ENCODE measurements around the gene ZNF519. TPM values are rescaled to one million over a fixed set of nuclear protein-coding genes. Genes with fewer than 3 reads are reported as not detected.

The ZNF519 gene
- total RNA-seq, 1 experiment from 2014 or later, result 24.3 TPM

- Histone ChIP-seq H3K18ac (ENCODE audit: insufficient read length, low read depth, low read length) (no peak overlapping the region), H4K8ac (replicated peaks; ENCODE audit: insufficient read length, low read depth, low read length) (no peak overlapping the region), H3K14ac (ENCODE audit: insufficient read depth, low read length) (no peak overlapping the region), H2AK5ac (ENCODE audit: insufficient read length, low read length) (no peak overlapping the region), H3K56ac (ENCODE audit: insufficient read length, low read depth, low read length) (no peak overlapping the region), H3K9ac (ENCODE audit: extremely low read depth, insufficient read length, low read length) (no peak overlapping the region), H3K4me1 (ENCODE audit: insufficient read depth, low read length) (no peaks in the 10 kb centered on the region), H3K23ac (ENCODE audit: insufficient read length, low read depth, low read length) (no peak overlapping the region), H3K23me2 (ENCODE audit: insufficient read length, low read depth, low read length, poor library complexity, severe bottlenecking) (no peaks in the 10 kb centered on the region), H4K20me1 (ENCODE audit: control insufficient read depth, insufficient read depth, insufficient read length) (no peaks in the 10 kb centered on the region), H4K91ac (ENCODE audit: insufficient read length, low read depth, low read length) (no peak overlapping the region), H3K4ac (ENCODE audit: low read depth, low read length) (no peak overlapping the region), H3K79me1 (ENCODE audit: insufficient read depth, low read depth, low read length, poor library complexity, severe bottlenecking) (no peaks in the 10 kb centered on the region), H2AFZ (ENCODE audit: low read length) (no peak overlapping the region), H2BK15ac (ENCODE audit: low read depth, low read length) (no peak overlapping the region), H3K9me3 (ENCODE audit: control insufficient read depth, low read depth, low read length) (no peaks in the 10 kb centered on the region), H3K4me2 (ENCODE audit: insufficient read depth, insufficient read length, low read length) (no peak overlapping the region), H2BK5ac (ENCODE audit: insufficient read length, low read length) (no peak overlapping the region), H2BK20ac (ENCODE audit: low read depth, low read length, poor library complexity, severe bottlenecking) (no peak overlapping the region), H2BK12ac (ENCODE audit: insufficient read length, low read depth, low read length) (no peak overlapping the region), H4K5ac (ENCODE audit: insufficient read length, low read depth, low read length) (no peak overlapping the region), H3T11ph (ENCODE audit: low read length) (no peak overlapping the region), H3K27me3 (ENCODE audit: insufficient read depth, low read length) (no peaks in the 10 kb centered on the region), H3K27ac (ENCODE audit: insufficient read length, low read depth, low read length) (no peak overlapping the region), H3K79me2 (ENCODE audit: insufficient read depth, low read length) (no peaks in the 10 kb centered on the region), H2BK120ac (ENCODE audit: low read depth, low read length, poor library complexity, severe bottlenecking) (no peak overlapping the region)
- no CpG with 5 or more reads among the region's 7 CpGs for WGBS (ENCODE audit: extremely low coverage, insufficient read length, low lambda C conversion rate)
- peaks cover 8 to 12% of the 10 kb centered on the region in 2 experiments; a peak in 4 of 5 replicates for H3K9me3 Mint-ChIP-seq
- no peak overlapping the region for H3K27ac Mint-ChIP-seq
- peaks cover 19 to 26% (median 21%) of the 10 kb centered on the region in 3 experiments for H3K36me3 Mint-ChIP-seq (ENCODE audit: insufficient read depth in 1 of 3, low read depth in 3 of 3)
- no peak for DNase-seq
- TF ChIP-seq, protein P1, sequence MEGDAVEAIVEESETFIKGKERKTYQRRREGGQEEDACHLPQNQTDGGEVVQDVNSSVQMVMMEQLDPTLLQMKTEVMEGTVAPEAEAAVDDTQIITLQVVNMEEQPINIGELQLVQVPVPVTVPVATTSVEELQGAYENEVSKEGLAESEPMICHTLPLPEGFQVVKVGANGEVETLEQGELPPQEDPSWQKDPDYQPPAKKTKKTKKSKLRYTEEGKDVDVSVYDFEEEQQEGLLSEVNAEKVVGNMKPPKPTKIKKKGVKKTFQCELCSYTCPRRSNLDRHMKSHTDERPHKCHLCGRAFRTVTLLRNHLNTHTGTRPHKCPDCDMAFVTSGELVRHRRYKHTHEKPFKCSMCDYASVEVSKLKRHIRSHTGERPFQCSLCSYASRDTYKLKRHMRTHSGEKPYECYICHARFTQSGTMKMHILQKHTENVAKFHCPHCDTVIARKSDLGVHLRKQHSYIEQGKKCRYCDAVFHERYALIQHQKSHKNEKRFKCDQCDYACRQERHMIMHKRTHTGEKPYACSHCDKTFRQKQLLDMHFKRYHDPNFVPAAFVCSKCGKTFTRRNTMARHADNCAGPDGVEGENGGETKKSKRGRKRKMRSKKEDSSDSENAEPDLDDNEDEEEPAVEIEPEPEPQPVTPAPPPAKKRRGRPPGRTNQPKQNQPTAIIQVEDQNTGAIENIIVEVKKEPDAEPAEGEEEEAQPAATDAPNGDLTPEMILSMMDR (conservative IDR thresholded peaks at IDR 0.05), result no peak
- H3K4me3 Mint-ChIP-seq, result no peak overlapping the region
- peaks cover 10 to 16% of the 10 kb centered on the region in 2 experiments for H3K4me1 Mint-ChIP-seq
- H3K27me3 Mint-ChIP-seq (ENCODE audit: low read depth), result no peaks in the 10 kb centered on the region
These were observed 39.5 kb downstream of the ZNF519 start for GRCh38 chr18:14092625-14093306.
